Measurements from ENCODE around the gene SLX9. TPM values are rescaled to one million over a fixed set of nuclear protein-coding genes. Genes with fewer than 3 reads are reported as not detected.

Gene SLX9
- total and polyA plus RNA-seq, 12 donors: 11.1 to 45.3 (median 23.7) TPM

DNA sequence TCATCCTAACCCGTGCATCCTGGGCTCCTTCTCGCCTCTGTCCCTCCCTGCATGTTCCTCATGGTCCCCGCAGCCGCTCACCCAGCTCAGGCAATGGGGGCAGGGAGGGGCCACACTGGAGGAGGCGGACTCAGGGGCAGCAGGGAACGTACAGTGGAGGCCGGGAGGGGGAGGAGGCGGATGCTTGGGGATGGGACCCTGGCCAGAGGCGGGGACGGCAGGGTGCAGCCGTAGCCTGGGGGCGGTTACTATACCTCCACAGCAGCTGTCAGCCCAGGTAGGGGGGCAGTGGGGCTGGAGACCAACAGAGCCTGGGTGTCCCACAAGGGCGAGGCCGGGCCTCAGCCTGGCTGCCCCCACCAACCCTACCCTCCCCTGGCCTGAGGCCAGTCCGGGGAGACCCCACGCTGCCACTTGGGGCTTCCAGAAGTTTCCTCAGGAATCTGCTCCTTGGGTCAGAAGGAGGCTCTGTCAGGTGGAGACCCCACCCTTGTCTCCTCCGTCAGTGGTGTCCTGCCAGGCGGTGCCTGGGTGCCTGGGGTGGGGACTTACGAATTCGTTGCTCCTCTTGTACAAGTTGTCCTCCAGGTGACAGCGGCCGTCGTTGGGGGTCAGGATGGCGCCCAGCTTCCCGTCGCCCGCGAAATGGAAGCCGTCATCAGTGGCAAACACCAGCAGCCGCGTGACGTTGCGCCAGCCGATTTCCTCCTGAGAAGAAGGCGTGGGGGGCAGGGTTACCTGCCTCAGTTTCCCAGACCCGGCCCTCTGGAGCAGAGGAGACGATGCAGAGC lies 39.9 kb upstream of the SLX9 start:
- 67 to 86% (median 80%) methylated on average over 19 to 37 of the region's 37 CpGs for WGBS, 4 donors

DNA sequence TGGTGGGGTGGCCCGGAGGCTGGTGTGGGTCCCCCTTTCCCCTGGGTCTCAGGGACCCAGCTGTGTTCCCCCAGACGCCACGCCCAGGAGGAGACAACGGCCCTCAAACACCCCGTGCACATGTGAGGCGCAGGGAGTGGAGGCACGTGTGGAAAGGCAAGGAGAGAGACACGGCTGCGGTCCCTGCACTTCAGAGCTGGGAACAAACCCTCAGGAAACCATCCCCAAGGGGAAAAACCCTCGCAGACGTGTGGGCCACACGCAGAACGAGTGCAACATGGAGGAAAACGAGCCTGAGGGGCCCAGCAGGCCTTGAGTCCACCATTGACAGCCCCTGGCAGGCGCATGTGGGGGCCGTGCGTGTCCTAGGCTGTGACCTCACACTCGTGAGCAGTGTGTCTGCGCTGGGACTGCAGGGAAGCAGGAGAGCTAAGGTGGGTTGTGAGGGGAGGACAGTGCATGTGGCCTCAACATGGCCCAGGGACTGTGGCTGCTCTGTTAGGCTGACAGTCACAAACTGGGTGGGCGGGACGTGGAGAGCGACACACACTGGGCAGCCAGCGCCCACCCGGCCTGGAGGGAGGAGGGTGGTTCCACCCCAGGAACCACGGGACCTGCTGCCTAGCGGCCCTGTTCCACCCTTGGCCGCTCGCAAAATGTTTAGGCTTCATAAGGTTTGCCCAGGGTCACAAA lies 39.1 kb upstream of the SLX9 start:
- peaks cover 4% of the 10 kb centered on the region for H3K27me3 ChIP-seq
- H3K9me3 ChIP-seq (replicated peaks in 1 of 3): no peaks in the 10 kb centered on the region
- intact Hi-C loops (cut with DNase I): no loop called here
- no peak for DNase-seq
- WGBS, 4 donors: 82 to 85% (median 83%) methylated on average over 17 to 28 of the region's 28 CpGs
- no peak overlapping the region for H3K4me3 ChIP-seq
- H3K27ac ChIP-seq: no peak overlapping the region
- H3K4me1 ChIP-seq (replicated peaks in 1 of 2): no peaks in the 10 kb centered on the region
- H3K36me3 ChIP-seq (replicated peaks in 1 of 2): peaks cover 0 to 8% of the 10 kb centered on the region in 2 donors
- TF ChIP-seq CTCF (IDR thresholded peaks at IDR 0.05) (no peak), POLR2A (IDR thresholded peaks at IDR 0.05) (no peak)

More for the DNA sequence above, 39.9 kb upstream of the SLX9 start:
- Histone ChIP-seq H3K27ac (no peak overlapping the region), H3K36me3 (replicated peaks in 1 of 2) (peaks cover 0 to 8% of the 10 kb centered on the region in 2 donors), H3K27me3 (peaks cover 4% of the 10 kb centered on the region), H3K4me3 (no peak overlapping the region), H3K4me1 (replicated peaks in 1 of 2) (no peaks in the 10 kb centered on the region), H3K9me3 (replicated peaks in 1 of 3) (no peaks in the 10 kb centered on the region)
- no peak for TF ChIP-seq CTCF (IDR thresholded peaks at IDR 0.05)
- TF ChIP-seq POLR2A (IDR thresholded peaks at IDR 0.05): no peak
- no peak for DNase-seq
- intact Hi-C loops (cut with DNase I): loop anchor here in 1 of 2 donors (5.0 kb wide), 1 partner anchor 32 kb away; no protein-coding TSS in a partner anchor

GRCh38 chr21:44901391-44902074 lies 38.3 kb upstream of the SLX9 start:
- Histone ChIP-seq H3K27me3 (peaks cover 4% of the 10 kb centered on the region), H3K36me3 (replicated peaks in 1 of 2) (peaks cover 0 to 8% of the 10 kb centered on the region in 2 donors), H3K9me3 (replicated peaks in 1 of 3) (no peaks in the 10 kb centered on the region), H3K4me1 (replicated peaks in 1 of 2) (no peaks in the 10 kb centered on the region), H3K27ac (no peak overlapping the region), H3K4me3 (no peak overlapping the region)
- TF ChIP-seq POLR2A (IDR thresholded peaks at IDR 0.05) (no peak), CTCF (IDR thresholded peaks at IDR 0.05) (no peak)
- intact Hi-C loops (cut with DNase I): no loop called here
- DNase-seq: no peak
- WGBS, 4 donors: 77 to 83% (median 82%) methylated on average over 16 to 27 of the region's 27 CpGs
